Activated effector memory CD4-positive, alpha-beta T cell treated with anti-CD3 and anti-CD28 coated beads, Interleukin-2, amount 50 U/mL, for 16 hours (primary cell): ENCODE data around the gene PSAT1.
A peak's percentile ranks its signal among the peaks of the same experiment; 100 is the strongest.

Source experiments
- DNase-seq: peaks from one replicate; pipeline ENCODE4 v3.0.0-alpha.2; 2020

The PSAT1 gene

GRCh38 chr9:78320030-78320693 is 23.2 kb downstream of the PSAT1 start:
- no peak for DNase-seq

- no peak for DNase-seq
These were observed 24.1 kb downstream of the PSAT1 start for GRCh38 chr9:78320875-78321496.

GRCh38 chr9:78321505-78321904 is 24.6 kb downstream of the PSAT1 start:
- no peak for DNase-seq

GRCh38 chr9:78324068-78324650 is 27.2 kb downstream of the PSAT1 start:
- no peak for DNase-seq

- DNase-seq, result no peak
These were observed 27.8 kb downstream of the PSAT1 start for GRCh38 chr9:78324682-78325081.

- DNase-seq, result no peak
These were observed 28.4 kb downstream of the PSAT1 start for GRCh38 chr9:78325343-78325742.

GRCh38 chr9:78325846-78326360 is 29.0 kb downstream of the PSAT1 start:
- DNase-seq, result no peak

GRCh38 chr9:78326564-78326963 is 29.6 kb downstream of the PSAT1 start:
- no peak for DNase-seq

DNA sequence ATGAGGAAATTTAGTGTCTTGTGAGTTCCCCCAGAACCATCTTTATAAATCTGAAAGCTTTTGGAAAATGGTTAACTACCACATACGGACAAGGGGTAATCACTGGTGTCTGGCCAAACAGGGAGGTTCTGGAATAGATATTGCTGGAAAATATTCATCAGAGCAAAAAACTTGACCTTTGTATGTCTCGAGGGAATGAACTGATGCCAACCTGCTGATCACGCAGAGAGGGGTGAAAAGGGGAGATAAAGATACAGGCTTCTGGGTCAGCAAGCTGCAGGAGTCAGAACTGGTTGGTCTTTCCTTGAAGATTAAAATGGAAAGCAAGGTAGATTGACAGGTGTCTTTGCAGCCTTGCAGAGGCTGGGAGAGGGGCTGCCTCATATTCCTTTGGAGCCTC is 35.5 kb downstream of the PSAT1 start:
- no peak for DNase-seq

- DNase-seq, result no peak
These were observed 51.9 kb downstream of the PSAT1 start for GRCh38 chr9:78348848-78349247.

DNA sequence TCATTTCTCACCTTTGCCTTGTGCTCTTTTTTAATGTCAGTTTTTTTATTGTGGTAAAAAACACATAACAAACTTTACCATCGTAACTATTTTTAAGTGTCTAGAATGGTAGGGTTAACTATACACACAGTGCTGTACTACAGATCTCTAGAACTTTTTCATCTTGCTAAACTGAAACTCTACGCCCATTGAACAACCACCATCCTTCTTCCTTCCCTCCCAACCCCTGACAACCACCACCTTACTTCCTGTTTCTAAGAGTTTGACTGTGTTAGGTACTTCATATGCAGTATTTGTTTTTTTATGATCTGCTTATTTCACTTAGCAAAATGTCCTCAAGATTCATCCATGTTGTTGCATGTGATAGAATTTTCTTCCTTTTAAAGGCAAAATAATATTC is 54.9 kb downstream of the PSAT1 start:
- DNase-seq, result no peak

DNA sequence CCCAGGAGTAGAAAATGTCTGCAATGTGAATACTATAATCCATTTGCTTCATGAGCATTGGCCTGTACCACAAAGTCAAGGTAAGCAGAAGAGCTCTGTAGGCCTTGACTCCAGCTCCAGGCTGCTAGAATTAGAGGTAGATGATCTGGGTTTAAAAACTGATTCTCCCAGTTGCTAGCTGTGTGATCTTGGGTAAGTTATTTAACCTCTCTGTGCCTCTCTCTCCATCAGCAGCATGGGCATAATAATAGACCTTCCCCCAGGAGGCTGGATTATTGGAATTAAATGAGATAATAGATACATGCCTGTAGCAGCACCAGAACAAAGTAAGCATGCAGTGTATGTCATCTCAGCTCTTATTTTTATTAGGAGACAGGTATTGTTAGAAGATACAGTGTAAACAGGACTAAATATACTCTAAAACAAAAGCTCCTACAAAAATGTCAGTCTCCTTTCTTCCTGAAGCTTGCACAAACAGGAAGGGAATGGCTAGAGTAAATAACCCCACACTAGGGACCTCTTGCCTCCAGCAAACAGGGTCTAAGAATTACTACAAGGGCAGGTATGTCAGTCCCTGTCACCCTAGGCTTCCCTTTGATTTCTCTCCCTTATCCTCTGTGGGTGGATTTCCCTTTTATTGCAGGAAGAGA is 57.5 kb downstream of the PSAT1 start:
- no peak for DNase-seq

GRCh38 chr9:78354989-78355388 is 58.1 kb downstream of the PSAT1 start:
- DNase-seq, result no peak

DNA sequence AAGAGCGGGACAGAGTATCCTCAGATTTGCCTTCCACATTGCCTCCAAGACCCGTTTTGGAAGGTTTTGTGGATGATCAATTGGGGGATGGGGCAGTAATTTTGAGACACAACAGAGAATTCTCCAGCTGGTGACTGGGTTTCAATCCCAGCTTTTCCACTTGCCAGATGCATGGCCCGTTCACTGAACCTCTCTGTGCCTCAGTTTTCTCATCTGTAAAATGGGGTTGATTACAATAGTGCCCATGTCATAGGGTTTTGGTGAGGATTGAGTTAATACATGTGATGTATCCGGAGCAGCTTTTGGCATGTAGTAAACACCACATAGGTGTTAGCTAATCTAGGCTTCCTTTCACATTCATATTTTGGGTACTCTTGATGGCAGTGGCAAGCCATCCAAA is 59.7 kb downstream of the PSAT1 start:
- DNase-seq, result no peak

GRCh38 chr9:78357165-78357873 is 60.4 kb downstream of the PSAT1 start:
- no peak for DNase-seq

GRCh38 chr9:78358329-78359051 is 61.6 kb downstream of the PSAT1 start:
- DNase-seq, result no peak

DNA sequence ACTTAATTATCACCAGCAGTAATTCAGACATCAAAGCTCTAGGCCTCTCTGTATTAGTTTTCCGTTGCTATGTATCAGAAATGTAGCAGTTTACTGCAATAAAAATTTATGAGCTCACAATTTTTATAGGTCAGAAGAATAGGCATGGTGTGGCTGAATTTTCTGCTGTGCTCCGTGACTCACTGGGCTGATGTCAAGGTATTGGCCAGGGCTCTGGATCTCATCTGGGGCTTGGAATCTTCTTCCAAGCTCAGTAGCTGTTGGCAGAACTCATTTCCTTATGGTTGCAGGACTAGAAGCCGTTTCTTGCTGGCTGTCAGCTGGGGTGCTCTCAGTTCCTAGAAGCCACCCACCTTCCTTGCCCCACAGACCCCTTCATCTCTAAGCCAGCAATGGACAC is 66.3 kb downstream of the PSAT1 start:
- no peak for DNase-seq

- DNase-seq, result no peak
These were observed 69.1 kb downstream of the PSAT1 start for GRCh38 chr9:78365748-78366697.

- no peak for DNase-seq
These were observed 69.9 kb downstream of the PSAT1 start for GRCh38 chr9:78366827-78367226.

GRCh38 chr9:78368236-78368635 is 71.3 kb downstream of the PSAT1 start:
- no peak for DNase-seq

- DNase-seq, result peak; percentile 82
These were observed 72.8 kb downstream of the PSAT1 start for GRCh38 chr9:78369639-78370219.
